SK-N-SH treated with all-trans-retinoic acid at 6 μM for 48 hours (cell line): ENCODE measurements around the gene LYPD8.

Experiments
- ATAC-seq: fragments of 200-7000 bp; cut with Tn5 transposase; 3 replicates; pipeline ENCODE4 v1.9.1; 2020; ENCODE audit warnings: mild to moderate bottlenecking, moderate library complexity
- ARNTL ChIP-seq: fragments of 450-650 bp; formaldehyde crosslinking; IDR thresholded peaks from 2 replicates; pipeline ENCODE4 v1.5.0; 2020; ENCODE audit warnings: low read depth, mild to moderate bottlenecking, moderate library complexity, borderline replicate concordance
- BACH2 ChIP-seq: fragments of 250-450 bp; sonication (Bioruptor Pico); IDR thresholded peaks from 2 replicates; pipeline ENCODE4 v1.9.0; 2021; ENCODE audit warnings: mild to moderate bottlenecking, borderline replicate concordance
- CSDC2 ChIP-seq: fragments of 250-450 bp; sonication (Bioruptor Pico); IDR thresholded peaks from 2 replicates; pipeline ENCODE4 v1.5.0; 2020; ENCODE audit warnings: mild to moderate bottlenecking, moderate library complexity
- ESRRG ChIP-seq: fragments of 250-450 bp; sonication (Bioruptor Pico); IDR thresholded peaks from 2 replicates; pipeline ENCODE4 v1.6.1; 2021; ENCODE audit warnings: mild to moderate bottlenecking
- GLIS3 ChIP-seq: fragments of 250-450 bp; sonication (Bioruptor Pico); IDR thresholded peaks from 2 replicates; pipeline ENCODE4 v1.5.0; 2020; ENCODE audit warnings: mild to moderate bottlenecking, moderate library complexity
- ISL1 ChIP-seq: fragments of 250-450 bp; sonication (Bioruptor Pico); IDR thresholded peaks from 2 replicates; pipeline ENCODE4 v2.1.2; 2022; ENCODE audit warnings: mild to moderate bottlenecking, moderate library complexity
- OSR1 ChIP-seq: fragments of 250-450 bp; sonication (Bioruptor Pico); IDR thresholded peaks from 2 replicates; pipeline ENCODE4 v1.8.0; 2022; ENCODE audit warnings: moderate library complexity, mild to moderate bottlenecking, inconsistent platforms
- PPARA ChIP-seq: fragments of 250-450 bp; sonication (Bioruptor Pico); IDR thresholded peaks from 2 replicates; pipeline ENCODE4 v1.5.0; 2020; ENCODE audit warnings: mild to moderate bottlenecking, borderline replicate concordance
- RARB ChIP-seq: fragments of 250-450 bp; sonication (Bioruptor Pico); IDR thresholded peaks from 2 replicates; pipeline ENCODE4 v1.8.0; 2021; ENCODE audit warnings: mild to moderate bottlenecking, moderate library complexity
- SNAI2 ChIP-seq: fragments of 250-450 bp; sonication (Bioruptor Pico); IDR thresholded peaks from 2 replicates; pipeline ENCODE4 v1.5.0; 2020; ENCODE audit warnings: mild to moderate bottlenecking, moderate library complexity
- TCF4 ChIP-seq: fragments of 250-450 bp; sonication (Bioruptor Pico); IDR thresholded peaks from 2 replicates; pipeline ENCODE4 v1.8.0; 2021; ENCODE audit warnings: mild to moderate bottlenecking, moderate library complexity, borderline replicate concordance
- TOX ChIP-seq: fragments of 250-450 bp; sonication (Bioruptor Pico); IDR thresholded peaks from 2 replicates; pipeline ENCODE4 v1.8.0; 2021; ENCODE audit warnings: mild to moderate bottlenecking, moderate library complexity, borderline replicate concordance
- ZC3H10 ChIP-seq: fragments of 250-450 bp; sonication (Bioruptor Pico); IDR thresholded peaks from 2 replicates; pipeline ENCODE4 v1.5.1; 2021; ENCODE audit warnings: mild to moderate bottlenecking, moderate library complexity
- ZFP3 ChIP-seq: fragments of 250-450 bp; sonication (Bioruptor Pico); IDR thresholded peaks from 2 replicates; pipeline ENCODE4 v1.5.0; 2020; ENCODE audit warnings: mild to moderate bottlenecking, moderate library complexity
- ZFP30 ChIP-seq: fragments of 450-650 bp; formaldehyde crosslinking; IDR thresholded peaks from 2 replicates; pipeline ENCODE4 v1.5.0; 2022; ENCODE audit warnings: mild to moderate bottlenecking, moderate library complexity
- ZNF565 ChIP-seq: fragments of 450-650 bp; formaldehyde crosslinking; conservative IDR thresholded peaks from 2 replicates; pipeline ENCODE4 v1.5.0; 2020; ENCODE audit warnings: low read depth, mild to moderate bottlenecking, moderate library complexity
- ZNF70 ChIP-seq: fragments of 450-650 bp; formaldehyde crosslinking; IDR thresholded peaks from 2 replicates; pipeline ENCODE4 v1.5.0; 2020; ENCODE audit warnings: mild to moderate bottlenecking, moderate library complexity
- ZNF8 ChIP-seq: fragments of 450-650 bp; formaldehyde crosslinking; IDR thresholded peaks from 2 replicates; pipeline ENCODE4 v1.5.0; 2020; ENCODE audit warnings: mild to moderate bottlenecking, moderate library complexity
- TF ChIP-seq, protein P1 (sequence below): fragments of 250-450 bp; sonication (Bioruptor Pico); IDR thresholded peaks from 2 replicates; pipeline ENCODE4 v1.8.0; 2021; ENCODE audit warnings: low read depth, mild to moderate bottlenecking, moderate library complexity, borderline replicate concordance
- TF ChIP-seq, protein P2 (sequence below): fragments of 250-450 bp; sonication (Bioruptor Pico); IDR thresholded peaks from 2 replicates; pipeline ENCODE4 v1.5.1; 2021; ENCODE audit warnings: mild to moderate bottlenecking, moderate library complexity
- TF ChIP-seq, protein P3 (sequence below): fragments of 250-450 bp; sonication (Bioruptor Pico); IDR thresholded peaks from 2 replicates; pipeline ENCODE4 v1.5.0; 2020; ENCODE audit warnings: mild to moderate bottlenecking, moderate library complexity
- TF ChIP-seq, protein P4 (sequence below): fragments of 250-450 bp; sonication (Bioruptor Pico); IDR thresholded peaks from 2 replicates; pipeline ENCODE4 v1.5.1; 2020; ENCODE audit warnings: low read depth, mild to moderate bottlenecking, moderate library complexity
- TF ChIP-seq, protein P5 (sequence below): fragments of 250-450 bp; sonication (Bioruptor Pico); IDR thresholded peaks from 2 replicates; pipeline ENCODE4 v1.8.0; 2020; ENCODE audit warnings: mild to moderate bottlenecking, moderate library complexity, borderline replicate concordance

Gene LYPD8

DNA sequence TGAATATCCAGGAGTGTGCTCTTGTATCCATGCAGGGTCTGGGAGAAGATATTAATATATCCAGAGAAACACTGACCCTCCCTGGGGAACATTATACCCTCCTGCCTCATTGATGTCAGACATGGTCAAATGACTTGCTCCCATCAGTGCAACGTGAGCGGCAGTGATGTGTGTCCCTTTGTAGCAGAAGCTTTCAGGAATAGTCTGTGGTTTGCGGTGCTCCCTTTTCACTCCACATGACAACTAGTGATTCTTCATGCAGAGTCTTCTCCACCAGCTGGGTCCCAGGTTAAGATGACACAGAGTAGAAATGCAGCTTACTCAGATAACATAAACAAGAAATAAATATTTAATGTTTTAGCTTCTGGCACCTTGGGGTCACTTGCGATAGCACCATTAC, 31.9 kb upstream of the LYPD8 start (continued):
- TF ChIP-seq ZNF565 (CRISPR knock-in tag) (no peak), ISL1 (CRISPR knock-in tag) (no peak)

DNA sequence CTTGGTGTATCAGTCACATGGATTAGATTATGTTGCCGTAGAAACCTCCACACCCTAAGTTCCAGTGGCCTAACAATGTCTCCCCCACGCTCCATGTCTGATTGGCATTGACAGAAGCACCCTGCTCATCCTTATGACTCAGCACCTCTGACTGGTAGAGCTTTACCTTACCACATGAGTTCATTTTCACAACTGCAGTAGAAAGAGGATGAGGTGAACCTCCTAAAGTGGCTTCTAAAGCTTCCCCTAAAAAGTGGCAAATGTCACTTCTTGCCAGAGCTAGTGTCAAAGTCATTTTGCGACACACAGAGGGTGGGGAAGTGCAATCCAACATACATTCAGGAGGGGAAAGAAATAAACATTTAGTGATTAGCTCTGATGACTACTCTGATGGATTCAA, 30.6 kb upstream of the LYPD8 start:
- ATAC-seq, result peak; percentile 31; the same call in 1 of the 3 replicates

DNA sequence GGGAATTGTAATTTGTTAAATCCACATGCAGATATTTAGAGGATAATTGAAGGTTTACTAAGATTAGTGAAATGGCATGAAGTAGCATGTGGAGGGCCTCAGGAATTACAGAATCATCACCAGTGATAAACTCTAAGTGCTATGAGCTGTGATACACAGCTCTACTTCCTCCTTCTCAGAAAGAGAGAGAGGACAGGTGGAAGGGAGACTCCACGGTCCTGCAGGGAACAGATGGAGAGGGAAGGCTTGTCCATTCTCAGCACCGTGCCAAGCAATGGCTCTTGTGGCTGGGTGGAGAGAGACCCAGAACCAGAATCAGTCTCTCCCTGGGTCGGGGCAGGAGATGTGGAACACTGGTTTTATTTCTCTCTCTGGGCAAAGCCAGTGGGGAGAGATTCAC, 27.8 kb upstream of the LYPD8 start:
- no peak for ATAC-seq
- TF ChIP-seq, protein P1, sequence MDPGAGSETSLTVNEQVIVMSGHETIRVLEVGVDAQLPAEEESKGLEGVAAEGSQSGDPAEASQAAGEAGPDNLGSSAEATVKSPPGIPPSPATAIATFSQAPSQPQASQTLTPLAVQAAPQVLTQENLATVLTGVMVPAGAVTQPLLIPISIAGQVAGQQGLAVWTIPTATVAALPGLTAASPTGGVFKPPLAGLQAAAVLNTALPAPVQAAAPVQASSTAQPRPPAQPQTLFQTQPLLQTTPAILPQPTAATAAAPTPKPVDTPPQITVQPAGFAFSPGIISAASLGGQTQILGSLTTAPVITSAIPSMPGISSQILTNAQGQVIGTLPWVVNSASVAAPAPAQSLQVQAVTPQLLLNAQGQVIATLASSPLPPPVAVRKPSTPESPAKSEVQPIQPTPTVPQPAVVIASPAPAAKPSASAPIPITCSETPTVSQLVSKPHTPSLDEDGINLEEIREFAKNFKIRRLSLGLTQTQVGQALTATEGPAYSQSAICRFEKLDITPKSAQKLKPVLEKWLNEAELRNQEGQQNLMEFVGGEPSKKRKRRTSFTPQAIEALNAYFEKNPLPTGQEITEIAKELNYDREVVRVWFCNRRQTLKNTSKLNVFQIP (CRISPR knock-in tag), result no peak
- TF ChIP-seq TCF4 (CRISPR knock-in tag), result no peak
- no peak for TF ChIP-seq PPARA (CRISPR knock-in tag)
- no peak for TF ChIP-seq ZFP30
- TF ChIP-seq, protein P2, sequence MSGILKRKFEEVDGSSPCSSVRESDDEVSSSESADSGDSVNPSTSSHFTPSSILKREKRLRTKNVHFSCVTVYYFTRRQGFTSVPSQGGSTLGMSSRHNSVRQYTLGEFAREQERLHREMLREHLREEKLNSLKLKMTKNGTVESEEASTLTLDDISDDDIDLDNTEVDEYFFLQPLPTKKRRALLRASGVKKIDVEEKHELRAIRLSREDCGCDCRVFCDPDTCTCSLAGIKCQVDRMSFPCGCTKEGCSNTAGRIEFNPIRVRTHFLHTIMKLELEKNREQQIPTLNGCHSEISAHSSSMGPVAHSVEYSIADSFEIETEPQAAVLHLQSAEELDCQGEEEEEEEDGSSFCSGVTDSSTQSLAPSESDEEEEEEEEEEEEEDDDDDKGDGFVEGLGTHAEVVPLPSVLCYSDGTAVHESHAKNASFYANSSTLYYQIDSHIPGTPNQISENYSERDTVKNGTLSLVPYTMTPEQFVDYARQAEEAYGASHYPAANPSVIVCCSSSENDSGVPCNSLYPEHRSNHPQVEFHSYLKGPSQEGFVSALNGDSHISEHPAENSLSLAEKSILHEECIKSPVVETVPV (CRISPR knock-in tag), result no peak
- TF ChIP-seq ZNF565 (CRISPR knock-in tag), result no peak
- TF ChIP-seq CSDC2 (CRISPR knock-in tag), result no peak
- TF ChIP-seq ESRRG, result no peak
- no peak for TF ChIP-seq ZFP3 (CRISPR knock-in tag)
- TF ChIP-seq, protein P3, sequence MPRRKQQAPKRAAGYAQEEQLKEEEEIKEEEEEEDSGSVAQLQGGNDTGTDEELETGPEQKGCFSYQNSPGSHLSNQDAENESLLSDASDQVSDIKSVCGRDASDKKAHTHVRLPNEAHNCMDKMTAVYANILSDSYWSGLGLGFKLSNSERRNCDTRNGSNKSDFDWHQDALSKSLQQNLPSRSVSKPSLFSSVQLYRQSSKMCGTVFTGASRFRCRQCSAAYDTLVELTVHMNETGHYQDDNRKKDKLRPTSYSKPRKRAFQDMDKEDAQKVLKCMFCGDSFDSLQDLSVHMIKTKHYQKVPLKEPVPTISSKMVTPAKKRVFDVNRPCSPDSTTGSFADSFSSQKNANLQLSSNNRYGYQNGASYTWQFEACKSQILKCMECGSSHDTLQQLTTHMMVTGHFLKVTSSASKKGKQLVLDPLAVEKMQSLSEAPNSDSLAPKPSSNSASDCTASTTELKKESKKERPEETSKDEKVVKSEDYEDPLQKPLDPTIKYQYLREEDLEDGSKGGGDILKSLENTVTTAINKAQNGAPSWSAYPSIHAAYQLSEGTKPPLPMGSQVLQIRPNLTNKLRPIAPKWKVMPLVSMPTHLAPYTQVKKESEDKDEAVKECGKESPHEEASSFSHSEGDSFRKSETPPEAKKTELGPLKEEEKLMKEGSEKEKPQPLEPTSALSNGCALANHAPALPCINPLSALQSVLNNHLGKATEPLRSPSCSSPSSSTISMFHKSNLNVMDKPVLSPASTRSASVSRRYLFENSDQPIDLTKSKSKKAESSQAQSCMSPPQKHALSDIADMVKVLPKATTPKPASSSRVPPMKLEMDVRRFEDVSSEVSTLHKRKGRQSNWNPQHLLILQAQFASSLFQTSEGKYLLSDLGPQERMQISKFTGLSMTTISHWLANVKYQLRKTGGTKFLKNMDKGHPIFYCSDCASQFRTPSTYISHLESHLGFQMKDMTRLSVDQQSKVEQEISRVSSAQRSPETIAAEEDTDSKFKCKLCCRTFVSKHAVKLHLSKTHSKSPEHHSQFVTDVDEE (CRISPR knock-in tag), result no peak
- no peak for TF ChIP-seq BACH2 (CRISPR knock-in tag)
- TF ChIP-seq TOX (CRISPR knock-in tag), result no peak
- no peak for TF ChIP-seq ZC3H10 (CRISPR knock-in tag)
- TF ChIP-seq SNAI2 (CRISPR knock-in tag), result no peak
- TF ChIP-seq, protein P4, sequence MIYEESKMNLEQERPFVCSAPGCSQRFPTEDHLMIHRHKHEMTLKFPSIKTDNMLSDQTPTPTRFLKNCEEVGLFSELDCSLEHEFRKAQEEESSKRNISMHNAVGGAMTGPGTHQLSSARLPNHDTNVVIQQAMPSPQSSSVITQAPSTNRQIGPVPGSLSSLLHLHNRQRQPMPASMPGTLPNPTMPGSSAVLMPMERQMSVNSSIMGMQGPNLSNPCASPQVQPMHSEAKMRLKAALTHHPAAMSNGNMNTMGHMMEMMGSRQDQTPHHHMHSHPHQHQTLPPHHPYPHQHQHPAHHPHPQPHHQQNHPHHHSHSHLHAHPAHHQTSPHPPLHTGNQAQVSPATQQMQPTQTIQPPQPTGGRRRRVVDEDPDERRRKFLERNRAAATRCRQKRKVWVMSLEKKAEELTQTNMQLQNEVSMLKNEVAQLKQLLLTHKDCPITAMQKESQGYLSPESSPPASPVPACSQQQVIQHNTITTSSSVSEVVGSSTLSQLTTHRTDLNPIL (CRISPR knock-in tag), result no peak
- TF ChIP-seq OSR1 (CRISPR knock-in tag), result no peak
- TF ChIP-seq GLIS3 (CRISPR knock-in tag), result no peak

More for the DNA sequence above, 30.6 kb upstream of the LYPD8 start:
- TF ChIP-seq ISL1 (CRISPR knock-in tag) (no peak), ZFP3 (CRISPR knock-in tag) (no peak), BACH2 (CRISPR knock-in tag) (no peak)

DNA sequence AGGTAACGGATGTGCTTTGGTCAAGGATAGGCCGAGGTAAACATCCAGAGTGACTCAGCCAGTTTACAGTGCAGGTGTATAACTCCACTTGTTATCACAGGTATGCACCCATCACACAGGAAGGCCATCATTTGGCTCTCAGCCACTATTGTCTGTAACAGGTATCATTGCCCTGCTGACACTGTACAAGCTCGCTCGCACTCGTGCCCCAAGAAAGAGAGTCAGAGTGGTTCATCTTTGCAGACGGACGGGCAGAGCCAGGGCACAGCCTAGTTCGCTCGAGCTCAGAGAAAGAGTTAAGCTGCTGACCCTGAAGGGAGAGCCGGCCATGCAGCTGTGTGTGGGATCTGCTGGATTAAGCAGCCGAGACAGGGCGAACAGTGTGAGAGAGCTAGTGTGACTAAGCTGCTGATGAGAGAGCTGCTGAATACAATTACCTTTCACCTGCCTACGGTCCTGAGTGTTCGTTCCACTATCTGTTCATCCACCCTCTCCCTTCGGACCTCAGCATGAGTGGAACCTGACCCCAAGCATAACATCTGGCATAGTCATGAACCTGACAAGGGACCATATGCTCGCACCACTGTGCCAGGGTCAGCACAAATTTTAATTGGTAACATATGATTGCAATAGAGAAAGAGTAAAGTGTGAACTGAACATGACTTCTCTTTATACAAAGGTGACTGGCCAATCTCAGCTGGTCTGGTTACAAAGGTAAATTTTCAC, 27.0 kb upstream of the LYPD8 start:
- no peak for TF ChIP-seq ISL1 (CRISPR knock-in tag)
- no peak for TF ChIP-seq SNAI2 (CRISPR knock-in tag)
- no peak for TF ChIP-seq ARNTL (CRISPR knock-in tag)
- TF ChIP-seq RARB (CRISPR knock-in tag), result no peak
- no peak for TF ChIP-seq ZNF70
- no peak for TF ChIP-seq ZNF8 (CRISPR knock-in tag)
- no peak for TF ChIP-seq ZFP30
- TF ChIP-seq CSDC2 (CRISPR knock-in tag), result no peak
- TF ChIP-seq, protein P4 (CRISPR knock-in tag), result no peak
- TF ChIP-seq, protein P2 (CRISPR knock-in tag), result no peak
- TF ChIP-seq OSR1 (CRISPR knock-in tag), result no peak
- TF ChIP-seq, protein P5, sequence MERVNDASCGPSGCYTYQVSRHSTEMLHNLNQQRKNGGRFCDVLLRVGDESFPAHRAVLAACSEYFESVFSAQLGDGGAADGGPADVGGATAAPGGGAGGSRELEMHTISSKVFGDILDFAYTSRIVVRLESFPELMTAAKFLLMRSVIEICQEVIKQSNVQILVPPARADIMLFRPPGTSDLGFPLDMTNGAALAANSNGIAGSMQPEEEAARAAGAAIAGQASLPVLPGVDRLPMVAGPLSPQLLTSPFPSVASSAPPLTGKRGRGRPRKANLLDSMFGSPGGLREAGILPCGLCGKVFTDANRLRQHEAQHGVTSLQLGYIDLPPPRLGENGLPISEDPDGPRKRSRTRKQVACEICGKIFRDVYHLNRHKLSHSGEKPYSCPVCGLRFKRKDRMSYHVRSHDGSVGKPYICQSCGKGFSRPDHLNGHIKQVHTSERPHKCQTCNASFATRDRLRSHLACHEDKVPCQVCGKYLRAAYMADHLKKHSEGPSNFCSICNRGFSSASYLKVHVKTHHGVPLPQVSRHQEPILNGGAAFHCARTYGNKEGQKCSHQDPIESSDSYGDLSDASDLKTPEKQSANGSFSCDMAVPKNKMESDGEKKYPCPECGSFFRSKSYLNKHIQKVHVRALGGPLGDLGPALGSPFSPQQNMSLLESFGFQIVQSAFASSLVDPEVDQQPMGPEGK, result no peak
- no peak for TF ChIP-seq BACH2 (CRISPR knock-in tag)
- no peak for TF ChIP-seq ZFP3 (CRISPR knock-in tag)
- no peak for TF ChIP-seq GLIS3 (CRISPR knock-in tag)
- ATAC-seq, result no peak
